ENCODE measurements around the gene NDRG4.
A peak's percentile ranks its signal among the peaks of the same experiment; 100 is the strongest.

NDRG4 gene

GRCh38 chr16:58499615-58500351, at the start of gene NDRG4:
TSS of gene NDRG4 (plus strand) at chr16:58500143. CDS start at chr16:58500249, 106 bp downstream.
- DNase-seq = peak; percentile 49

GRCh38 chr16:58450590-58450989, 49.4 kb upstream of the NDRG4 start:
- no peak for DNase-seq

GRCh38 chr16:58451265-58451689, 48.7 kb upstream of the NDRG4 start:
- DNase-seq = no peak

GRCh38 chr16:58451945-58452401, 48.0 kb upstream of the NDRG4 start:
- peak; percentile 96 for DNase-seq

- DNase-seq = no peak
These were observed 47.3 kb upstream of the NDRG4 start for GRCh38 chr16:58452640-58453039.

- no peak for DNase-seq
These were observed 45.8 kb upstream of the NDRG4 start for GRCh38 chr16:58454178-58454577.

- no peak for DNase-seq
These were observed 45.1 kb upstream of the NDRG4 start for GRCh38 chr16:58454856-58455255.

GRCh38 chr16:58455750-58456149, 44.2 kb upstream of the NDRG4 start:
- peak; percentile 43 for DNase-seq

- peak; percentile 97 for DNase-seq
These were observed 43.8 kb upstream of the NDRG4 start for GRCh38 chr16:58456193-58456592.

- DNase-seq = peak; percentile 47
These were observed 41.2 kb upstream of the NDRG4 start for GRCh38 chr16:58458606-58459343.

- DNase-seq = peak; percentile 81
These were observed 40.4 kb upstream of the NDRG4 start for GRCh38 chr16:58459344-58460218.

GRCh38 chr16:58460219-58460610, 39.7 kb upstream of the NDRG4 start:
- DNase-seq = no peak

- DNase-seq = no peak
These were observed 38.9 kb upstream of the NDRG4 start for GRCh38 chr16:58461056-58461455.

GRCh38 chr16:58461640-58462039, 38.3 kb upstream of the NDRG4 start:
- DNase-seq = no peak

- no peak for DNase-seq
These were observed 37.9 kb upstream of the NDRG4 start for GRCh38 chr16:58462089-58462488.

GRCh38 chr16:58462499-58462996, 37.4 kb upstream of the NDRG4 start:
- no peak for DNase-seq

- DNase-seq = no peak
These were observed 36.7 kb upstream of the NDRG4 start for GRCh38 chr16:58462997-58463941.

GRCh38 chr16:58464047-58464915, 35.7 kb upstream of the NDRG4 start:
- DNase-seq = no peak

GRCh38 chr16:58464916-58465731, 34.8 kb upstream of the NDRG4 start:
- DNase-seq = no peak

- DNase-seq = no peak
These were observed 34.1 kb upstream of the NDRG4 start for GRCh38 chr16:58465817-58466216.
